Fibroblast of lung (primary cell): ENCODE measurements around the gene ADGRE1. TPM values are rescaled to one million over a fixed set of nuclear protein-coding genes. Genes with fewer than 3 reads are reported as not detected.

Experiments
- DNase-seq, 2 donors: peaks; one replicate each; pipeline versions ENCODE4 v3.0.0 to v3.0.0-alpha.2; 2010; ENCODE audit warnings: low read depth in 2 of 2
- H2AFZ ChIP-seq: 2 replicates; pipeline ENCODE4 v1.5.1; 2012; ENCODE audit warnings: low read length, control low read depth, inconsistent platforms
- H3K27ac ChIP-seq: 2 replicates; pipeline ENCODE4 v1.5.1; 2011; ENCODE audit warnings: low read length, control low read depth; ENCODE audit not compliant: insufficient read depth
- H3K27me3 ChIP-seq: 2 replicates; pipeline ENCODE4 v1.5.1; 2011; ENCODE audit warnings: mild to moderate bottlenecking, low read length; ENCODE audit not compliant: control insufficient read depth, insufficient read depth
- H3K36me3 ChIP-seq: 2 replicates; pipeline ENCODE4 v1.5.1; 2011; ENCODE audit warnings: low read length; ENCODE audit not compliant: control insufficient read depth, insufficient read depth
- H3K4me1 ChIP-seq: 2 replicates; pipeline ENCODE4 v1.5.1; 2011; ENCODE audit warnings: low read length; ENCODE audit not compliant: control insufficient read depth, insufficient read depth; ENCODE audit errors: extremely low read depth
- H3K4me2 ChIP-seq: 2 replicates; pipeline ENCODE4 v1.5.1; 2011; ENCODE audit warnings: low read length, control low read depth; ENCODE audit not compliant: insufficient read depth; ENCODE audit errors: extremely low read depth
- H3K4me3 ChIP-seq, 4 experiments: fragments of 200-600 bp in 1 of 4; sonication (generic) in 1 of 4; replicated peaks in 1 of 4; 2 replicates each; pipeline ENCODE4 v1.5.1; 2011 to 2016; ENCODE audit warnings: low read length in 4 of 4, low read depth in 3 of 4, mild to moderate bottlenecking in 3 of 4, control low read depth in 2 of 4, inconsistent platforms in 1 of 4, mixed read lengths in 1 of 4; ENCODE audit not compliant: insufficient read depth in 1 of 4; ENCODE audit errors: control extremely low read depth in 1 of 4
- H3K79me2 ChIP-seq: 2 replicates; pipeline ENCODE4 v1.5.1; 2012; ENCODE audit warnings: mild to moderate bottlenecking, low read length, inconsistent platforms; ENCODE audit not compliant: control insufficient read depth, insufficient read depth
- H3K9ac ChIP-seq: 2 replicates; pipeline ENCODE4 v1.5.1; 2011; ENCODE audit warnings: mild to moderate bottlenecking, low read length, control low read depth; ENCODE audit not compliant: insufficient read depth
- H3K9me3 ChIP-seq: 2 replicates; pipeline ENCODE4 v1.5.1; 2012; ENCODE audit warnings: low read depth, low read length; ENCODE audit not compliant: control insufficient read depth, insufficient read depth
- H4K20me1 ChIP-seq: 2 replicates; pipeline ENCODE4 v1.5.1; 2011; ENCODE audit warnings: low read length; ENCODE audit not compliant: control insufficient read depth, insufficient read depth; ENCODE audit errors: extremely low read depth
- CTCF ChIP-seq, 2 donors: IDR thresholded peaks in 1 of 2; conservative IDR thresholded peaks in 1 of 2; 1 replicate in 1 of 2; 2 replicates in 1 of 2; pipeline ENCODE4 v1.5.1; 2011 to 2012; ENCODE audit warnings: low read length in 2 of 2, control low read depth in 1 of 2, inconsistent platforms in 1 of 2, low read depth in 1 of 2, mild to moderate bottlenecking in 1 of 2
- EZH2 ChIP-seq: IDR thresholded peaks from 2 replicates; pipeline ENCODE4 v1.5.1; 2012; ENCODE audit warnings: low read length, control low read depth, mild to moderate bottlenecking; ENCODE audit errors: missing control alignments
- polyA plus RNA-seq, 2 donors: library from polyadenylated mRNA; depleted of rRNA in 1 of 2; stranded (reverse) in 1 of 2; unstranded in 1 of 2; fragments of >200 nt; gene quantifications; 2 replicates each; pipeline ENCODE4 v1.2.1, GENCODE V29; 2011 to 2012; ENCODE audit warnings: missing spikeins in 1 of 2
- total RNA-seq: library from RNA; depleted of rRNA; stranded (reverse); fragments of >200 nt; gene quantifications from 2 replicates; pipeline ENCODE4 v1.2.1, GENCODE V29; 2014

Gene ADGRE1
- total and polyA plus RNA-seq, 2 donors (not counting 1 experiment from before 2014, with no cell fraction given): under 0.01 TPM; not detected in 1

- Histone ChIP-seq H3K36me3 (no peaks in the 10 kb centered on the region), H2AFZ (no peak overlapping the region), H3K4me3 (no peak overlapping the region), H3K27me3 (no peaks in the 10 kb centered on the region), H3K4me1 (no peaks in the 10 kb centered on the region), H3K9ac (no peak overlapping the region), H3K4me2 (no peak overlapping the region), H4K20me1 (no peaks in the 10 kb centered on the region), H3K79me2 (no peaks in the 10 kb centered on the region), H3K27ac (no peak overlapping the region), H3K9me3 (no peaks in the 10 kb centered on the region)
- DNase-seq: no peak
- TF ChIP-seq EZH2 (no peak), CTCF (conservative IDR thresholded peaks at IDR 0.05 in 1 of 2, IDR thresholded peaks at IDR 0.05 in 1 of 2; ENCODE audit: low read depth in 1 of 2, low read length in 2 of 2) (no peak)
Observed at GRCh38 chr19:6851359-6851758, 36.0 kb upstream of the ADGRE1 start.

GRCh38 chr19:6852001-6852400 is 35.4 kb upstream of the ADGRE1 start:
- Histone ChIP-seq H3K4me2 (no peak overlapping the region), H3K9me3 (no peaks in the 10 kb centered on the region), H3K27ac (no peak overlapping the region), H3K4me1 (no peaks in the 10 kb centered on the region), H4K20me1 (no peaks in the 10 kb centered on the region), H3K79me2 (no peaks in the 10 kb centered on the region), H2AFZ (no peak overlapping the region), H3K4me3 (no peak overlapping the region), H3K9ac (no peak overlapping the region), H3K27me3 (no peaks in the 10 kb centered on the region), H3K36me3 (no peaks in the 10 kb centered on the region)
- no peak for DNase-seq
- TF ChIP-seq EZH2 (no peak), CTCF (conservative IDR thresholded peaks at IDR 0.05 in 1 of 2, IDR thresholded peaks at IDR 0.05 in 1 of 2; ENCODE audit: low read depth in 1 of 2, low read length in 2 of 2) (no peak)

- Histone ChIP-seq H4K20me1 (no peaks in the 10 kb centered on the region), H3K36me3 (no peaks in the 10 kb centered on the region), H3K4me1 (no peaks in the 10 kb centered on the region), H3K4me3 (no peak overlapping the region), H3K9me3 (no peaks in the 10 kb centered on the region), H3K9ac (no peak overlapping the region), H3K27me3 (no peaks in the 10 kb centered on the region), H3K79me2 (no peaks in the 10 kb centered on the region), H3K4me2 (no peak overlapping the region), H3K27ac (no peak overlapping the region), H2AFZ (no peak overlapping the region)
- DNase-seq: no peak
- no peak for TF ChIP-seq EZH2
- TF ChIP-seq CTCF (conservative IDR thresholded peaks at IDR 0.05 in 1 of 2, IDR thresholded peaks at IDR 0.05 in 1 of 2; ENCODE audit: low read depth in 1 of 2, low read length in 2 of 2): no peak
Observed at GRCh38 chr19:6853868-6854267, 33.5 kb upstream of the ADGRE1 start.
